Fibroblast of pulmonary artery (primary cell): Measurements from ENCODE around the gene TMPRSS5.

Source experiments
- DNase-seq: peaks from one replicate; pipeline ENCODE4 v3.0.0-alpha.2; 2010; ENCODE audit warnings: low read depth
- H3K4me3 ChIP-seq: replicated peaks from 2 replicates; pipeline ENCODE4 v1.5.1; 2011; ENCODE audit warnings: low read depth, mild to moderate bottlenecking, control low read depth, low read length, moderate library complexity
- CTCF ChIP-seq: IDR thresholded peaks from 2 replicates; pipeline ENCODE4 v1.5.1; 2011; ENCODE audit warnings: mild to moderate bottlenecking, control low read depth, low read length, inconsistent platforms; ENCODE audit errors: missing control alignments

TMPRSS5 gene

GRCh38 chr11:113689768-113690618, 16.1 kb downstream of the TMPRSS5 start:
- TF ChIP-seq CTCF, result no peak
- no peak overlapping the region for H3K4me3 ChIP-seq
- no peak for DNase-seq

GRCh38 chr11:113685654-113686359, 20.3 kb downstream of the TMPRSS5 start:
- no peak for DNase-seq
- no peak for TF ChIP-seq CTCF
- no peak overlapping the region for H3K4me3 ChIP-seq

- DNase-seq, result no peak
- no peak overlapping the region for H3K4me3 ChIP-seq
- no peak for TF ChIP-seq CTCF
Observed at GRCh38 chr11:113684496-113684895, 21.6 kb downstream of the TMPRSS5 start.

GRCh38 chr11:113683481-113684046, 22.5 kb downstream of the TMPRSS5 start:
- no peak for DNase-seq
- TF ChIP-seq CTCF, result no peak
- H3K4me3 ChIP-seq, result no peak overlapping the region

GRCh38 chr11:113681711-113682413, 24.2 kb downstream of the TMPRSS5 start:
- H3K4me3 ChIP-seq, result no peak overlapping the region
- DNase-seq, result peak; percentile 27
- no peak for TF ChIP-seq CTCF

- H3K4me3 ChIP-seq, result no peak overlapping the region
- no peak for TF ChIP-seq CTCF
- DNase-seq, result no peak
Observed at GRCh38 chr11:113681282-113681681, 24.8 kb downstream of the TMPRSS5 start.
